Neutrophil (primary cell): Measurements from ENCODE around the gene LTK.

Source experiments
- H3K27ac ChIP-seq: fragments of 200-600 bp; sonication (generic); 2 replicates; pipeline ENCODE4 v1.5.1; 2016; ENCODE audit warnings: mild to moderate bottlenecking, moderate library complexity
- H3K27me3 ChIP-seq: fragments of 200-600 bp; sonication (generic); 2 replicates; pipeline ENCODE4 v1.6.0; 2016; ENCODE audit warnings: mild to moderate bottlenecking
- H3K36me3 ChIP-seq: fragments of 200-600 bp; sonication (generic); 2 replicates; pipeline ENCODE4 v1.5.1; 2017
- H3K4me1 ChIP-seq, 2 experiments: fragments of 200-600 bp in 1 of 2; sonication (generic) in 1 of 2; 1 replicate in 1 of 2; 2 replicates in 1 of 2; pipeline versions ENCODE4 v1.5.1 to v1.6.1; 2013 to 2016; ENCODE audit warnings: low read depth in 1 of 2, low read length in 1 of 2, mild to moderate bottlenecking in 1 of 2, moderate library complexity in 1 of 2; ENCODE audit not compliant: control insufficient read depth in 1 of 2, insufficient read depth in 1 of 2
- H3K4me3 ChIP-seq, 2 experiments: fragments of 200-600 bp in 1 of 2; sonication (generic) in 1 of 2; 1 replicate in 1 of 2; 2 replicates in 1 of 2; pipeline ENCODE4 v1.5.1; 2013 to 2016; ENCODE audit warnings: low read depth in 1 of 2, low read length in 1 of 2, mild to moderate bottlenecking in 1 of 2, moderate library complexity in 1 of 2
- H3K9me3 ChIP-seq: fragments of 200-600 bp; sonication (generic); 2 replicates; pipeline ENCODE4 v1.5.1; 2016
- TF ChIP-seq, protein P1 (sequence below): fragments of 200-600 bp; sonication (generic); IDR thresholded peaks from 2 replicates; pipeline ENCODE4 v1.5.1; 2016; ENCODE audit warnings: antibody characterized with exemption

LTK gene

DNA sequence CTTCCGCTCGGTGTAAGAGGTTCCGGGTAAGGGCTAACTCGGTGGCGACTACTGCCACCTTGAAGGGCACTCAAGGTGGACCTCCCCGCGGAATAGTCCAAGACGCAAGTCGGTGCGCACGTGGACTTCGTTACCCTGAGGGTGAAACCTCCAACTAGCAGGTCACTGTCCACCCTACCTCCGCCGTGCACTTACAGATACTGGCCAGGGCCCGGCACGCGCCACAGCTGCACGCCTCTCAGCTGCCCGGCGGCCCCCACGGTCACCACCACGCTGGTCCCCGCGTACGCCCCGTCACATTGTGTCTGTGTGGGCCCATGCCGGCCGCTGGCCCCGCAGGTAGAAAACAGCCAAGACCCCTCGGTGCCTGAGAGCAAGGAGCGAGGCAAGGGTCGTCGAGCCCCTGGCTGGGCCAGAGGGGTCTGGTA is 1.1 kb downstream of the LTK start:
- no peaks in the 10 kb centered on the region for H3K9me3 ChIP-seq
- TF ChIP-seq, protein P1, sequence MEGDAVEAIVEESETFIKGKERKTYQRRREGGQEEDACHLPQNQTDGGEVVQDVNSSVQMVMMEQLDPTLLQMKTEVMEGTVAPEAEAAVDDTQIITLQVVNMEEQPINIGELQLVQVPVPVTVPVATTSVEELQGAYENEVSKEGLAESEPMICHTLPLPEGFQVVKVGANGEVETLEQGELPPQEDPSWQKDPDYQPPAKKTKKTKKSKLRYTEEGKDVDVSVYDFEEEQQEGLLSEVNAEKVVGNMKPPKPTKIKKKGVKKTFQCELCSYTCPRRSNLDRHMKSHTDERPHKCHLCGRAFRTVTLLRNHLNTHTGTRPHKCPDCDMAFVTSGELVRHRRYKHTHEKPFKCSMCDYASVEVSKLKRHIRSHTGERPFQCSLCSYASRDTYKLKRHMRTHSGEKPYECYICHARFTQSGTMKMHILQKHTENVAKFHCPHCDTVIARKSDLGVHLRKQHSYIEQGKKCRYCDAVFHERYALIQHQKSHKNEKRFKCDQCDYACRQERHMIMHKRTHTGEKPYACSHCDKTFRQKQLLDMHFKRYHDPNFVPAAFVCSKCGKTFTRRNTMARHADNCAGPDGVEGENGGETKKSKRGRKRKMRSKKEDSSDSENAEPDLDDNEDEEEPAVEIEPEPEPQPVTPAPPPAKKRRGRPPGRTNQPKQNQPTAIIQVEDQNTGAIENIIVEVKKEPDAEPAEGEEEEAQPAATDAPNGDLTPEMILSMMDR = no peak
- peaks cover 67% of the 10 kb centered on the region for H3K27me3 ChIP-seq
- no peaks in the 10 kb centered on the region for H3K36me3 ChIP-seq
- H3K4me1 ChIP-seq = peaks cover 23 to 27% of the 10 kb centered on the region in 2 experiments
- H3K27ac ChIP-seq = no peak overlapping the region
- H3K4me3 ChIP-seq = peak overlapping the region; percentile 37 to 53

DNA sequence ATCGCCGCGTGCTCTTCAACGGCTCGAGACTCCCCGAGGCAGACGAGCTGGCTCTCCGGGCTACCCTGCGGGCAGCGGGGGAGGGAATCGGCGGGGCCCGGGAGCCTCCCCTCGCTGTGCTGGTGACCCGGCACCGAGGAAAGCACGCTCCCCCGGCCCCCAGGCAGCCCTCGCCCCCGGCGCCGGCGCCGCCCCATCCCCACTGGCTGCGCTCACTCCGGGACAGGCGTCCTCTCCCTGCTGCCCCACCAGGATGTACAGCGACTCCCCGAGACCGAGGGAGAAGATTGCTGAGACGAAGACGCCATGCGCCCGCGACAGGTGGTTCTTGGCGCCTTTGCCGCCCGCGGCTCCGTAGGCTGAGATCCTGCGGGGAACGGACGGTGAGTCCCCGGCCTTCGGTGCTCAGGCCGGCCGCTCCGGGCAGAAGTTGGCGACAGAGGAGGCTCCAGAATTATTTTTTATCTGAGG is 1.7 kb downstream of the LTK start:
- no peaks in the 10 kb centered on the region for H3K9me3 ChIP-seq
- TF ChIP-seq, protein P1 = no peak
- peaks cover 67% of the 10 kb centered on the region for H3K27me3 ChIP-seq
- no peaks in the 10 kb centered on the region for H3K36me3 ChIP-seq
- H3K27ac ChIP-seq = no peak overlapping the region
- peaks cover 23 to 27% of the 10 kb centered on the region in 2 experiments for H3K4me1 ChIP-seq
- peak overlapping the region in 1 of 2 experiments; percentile 53 for H3K4me3 ChIP-seq

DNA sequence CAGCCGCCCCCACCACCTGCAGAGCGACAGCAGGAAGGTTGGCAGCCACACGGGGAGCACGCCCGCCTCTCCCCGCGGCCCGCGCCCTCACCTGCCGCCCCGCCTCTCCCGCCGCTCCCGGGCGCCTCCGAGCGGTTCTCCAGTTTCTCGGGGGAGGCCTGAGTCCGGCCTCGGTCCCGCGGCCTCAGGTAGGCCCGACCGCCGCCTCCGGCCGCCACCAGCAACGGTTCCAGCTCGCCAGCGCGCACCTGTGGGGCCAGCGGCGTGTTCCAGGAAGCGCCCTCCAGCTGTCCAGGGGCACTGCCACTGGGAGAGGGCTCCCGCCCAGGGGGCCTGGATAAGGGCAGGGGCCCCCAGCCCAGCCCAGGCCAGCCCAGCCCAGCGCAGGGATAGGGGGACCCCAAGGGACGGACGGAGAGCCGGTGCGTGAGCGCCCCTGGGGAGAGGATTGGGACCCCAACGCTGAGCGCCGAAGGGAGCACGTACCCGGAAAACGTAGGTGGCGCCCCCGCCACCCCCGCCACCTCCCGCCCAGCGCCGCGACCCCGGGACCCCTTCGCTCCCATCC is 2.2 kb downstream of the LTK start:
- peaks cover 23 to 27% of the 10 kb centered on the region in 2 experiments for H3K4me1 ChIP-seq
- TF ChIP-seq, protein P1 = no peak
- H3K9me3 ChIP-seq = no peaks in the 10 kb centered on the region
- no peak overlapping the region for H3K27ac ChIP-seq
- H3K36me3 ChIP-seq = no peaks in the 10 kb centered on the region
- no peak overlapping the region for H3K4me3 ChIP-seq
- H3K27me3 ChIP-seq = peaks cover 67% of the 10 kb centered on the region

DNA sequence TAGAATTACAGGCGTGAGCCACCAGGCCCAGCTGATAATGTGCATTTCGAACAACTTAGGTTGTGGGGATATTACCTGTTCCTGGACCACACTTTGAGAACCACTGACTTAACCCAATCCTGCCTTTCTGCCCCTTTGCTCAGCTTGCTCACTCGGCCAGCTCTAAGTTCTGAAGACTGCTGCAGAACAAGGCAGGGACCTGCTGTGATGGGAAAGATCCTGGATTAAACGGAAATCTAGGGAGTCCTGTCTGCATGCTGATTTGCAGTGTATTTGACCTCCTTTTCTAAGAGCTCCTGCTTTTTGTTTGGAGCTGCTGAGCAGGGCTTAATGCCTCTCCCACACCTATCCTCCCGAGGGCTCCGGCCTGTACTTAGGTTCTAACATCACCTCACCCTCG is 2.9 kb downstream of the LTK start:
- Histone ChIP-seq H3K9me3 (no peaks in the 10 kb centered on the region), H3K27me3 (peaks cover 67% of the 10 kb centered on the region), H3K36me3 (no peaks in the 10 kb centered on the region), H3K4me3 (no peak overlapping the region), H3K4me1 (peaks cover 23 to 27% of the 10 kb centered on the region in 2 experiments), H3K27ac (no peak overlapping the region)
- TF ChIP-seq, protein P1 = no peak

DNA sequence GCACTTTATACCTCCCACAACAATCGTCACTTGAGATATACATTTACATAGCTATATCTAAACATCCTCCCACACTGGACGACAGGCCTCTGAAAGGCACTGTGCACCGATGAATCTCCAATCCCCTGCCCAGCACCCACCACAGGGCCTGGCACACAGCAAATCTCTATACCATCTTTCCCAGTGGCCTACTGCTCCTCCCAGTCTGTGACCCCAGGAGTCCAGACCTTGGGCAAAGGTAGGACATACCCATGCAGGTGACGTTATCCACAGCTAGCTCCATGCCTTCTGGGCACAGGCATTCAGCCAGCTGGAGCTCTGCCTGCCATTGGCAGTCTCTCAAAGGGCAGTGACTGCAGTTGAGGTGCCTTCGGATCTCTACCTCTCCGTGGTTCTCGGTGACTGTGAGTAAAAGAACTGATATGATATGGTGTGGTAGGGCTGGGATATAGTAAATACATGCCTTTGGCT is 5.8 kb downstream of the LTK start:
- Histone ChIP-seq H3K4me3 (no peak overlapping the region), H3K27me3 (peaks cover 56% of the 10 kb centered on the region), H3K9me3 (no peaks in the 10 kb centered on the region), H3K4me1 (peaks cover 20 to 25% of the 10 kb centered on the region in 2 experiments), H3K27ac (no peak overlapping the region), H3K36me3 (no peaks in the 10 kb centered on the region)
- TF ChIP-seq, protein P1 = no peak
